HG03060 (cell line): ENCODE data around the gene GNGT1.
"Not testable (repeated sequence)": the region's sequence is repeated elsewhere in the genome, so short reads cannot be mapped to it uniquely, and the experiment has no call there.

Experiments
- ATAC-seq: cut with Tn5 transposase; IDR thresholded peaks from one replicate; pipeline ENCODE4 v1.9.1; 2021; ENCODE audit warnings: low read depth, moderate number of reproducible peaks; ENCODE audit not compliant: unreplicated experiment

Gene GNGT1

GRCh38 chr7:93902777-93903423 is 3.5 kb upstream of the GNGT1 start:
- ATAC-seq, result no peak

- no peak for ATAC-seq
Observed at GRCh38 chr7:93910076-93910994, 4.0 kb downstream of the GNGT1 start.

GRCh38 chr7:93911242-93911641 is 4.9 kb downstream of the GNGT1 start:
- not testable (repeated sequence) for ATAC-seq

GRCh38 chr7:93911661-93912060 is 5.3 kb downstream of the GNGT1 start:
- peak; percentile 48 for ATAC-seq

DNA sequence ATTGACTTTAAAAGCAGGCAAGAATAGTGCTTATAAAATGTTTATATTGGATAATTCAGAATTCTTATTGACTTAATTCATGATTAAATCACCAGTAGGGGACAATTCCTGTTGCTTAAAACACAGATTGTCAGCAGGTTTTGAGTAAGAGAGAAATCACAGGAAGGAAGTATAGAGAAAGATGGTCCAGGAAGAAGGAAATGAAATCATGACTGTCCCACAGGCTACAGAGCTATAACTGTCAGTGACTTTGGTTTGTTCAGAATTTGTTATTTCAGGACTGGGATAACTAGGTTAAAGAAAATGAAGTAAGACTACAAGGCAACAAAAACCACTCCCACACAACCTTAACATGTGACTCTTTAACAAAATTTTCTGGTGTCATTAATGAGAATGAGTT is 6.8 kb downstream of the GNGT1 start:
- no peak for ATAC-seq

DNA sequence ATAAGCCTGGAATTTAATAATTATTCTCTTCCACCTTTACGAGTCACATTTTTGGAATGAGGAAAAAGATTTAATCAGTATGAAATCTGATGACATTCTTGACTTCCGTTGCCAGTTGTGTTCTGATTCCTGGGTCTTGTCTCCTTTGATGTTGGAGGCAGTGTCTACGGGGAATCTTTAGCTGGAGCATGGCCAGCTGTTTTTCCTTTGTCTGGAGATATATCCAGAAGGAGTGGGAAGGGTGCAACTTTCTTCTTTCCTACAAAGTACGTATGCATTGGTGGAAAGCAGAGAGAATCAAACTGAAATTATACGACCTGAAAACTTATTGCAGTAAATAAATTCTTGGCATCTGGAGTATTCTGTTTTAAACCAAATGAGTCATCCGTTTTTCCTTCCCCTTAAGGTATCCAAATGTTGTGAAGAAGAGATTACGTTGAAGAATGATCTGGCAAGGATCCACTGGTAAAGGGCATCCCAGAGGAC is 8.3 kb downstream of the GNGT1 start:
- no peak for ATAC-seq

- not testable (repeated sequence) for ATAC-seq
Observed at GRCh38 chr7:93915206-93915842, 9.0 kb downstream of the GNGT1 start.

- peak; percentile 54 for ATAC-seq
Observed at GRCh38 chr7:93915888-93916287, 9.5 kb downstream of the GNGT1 start.

DNA sequence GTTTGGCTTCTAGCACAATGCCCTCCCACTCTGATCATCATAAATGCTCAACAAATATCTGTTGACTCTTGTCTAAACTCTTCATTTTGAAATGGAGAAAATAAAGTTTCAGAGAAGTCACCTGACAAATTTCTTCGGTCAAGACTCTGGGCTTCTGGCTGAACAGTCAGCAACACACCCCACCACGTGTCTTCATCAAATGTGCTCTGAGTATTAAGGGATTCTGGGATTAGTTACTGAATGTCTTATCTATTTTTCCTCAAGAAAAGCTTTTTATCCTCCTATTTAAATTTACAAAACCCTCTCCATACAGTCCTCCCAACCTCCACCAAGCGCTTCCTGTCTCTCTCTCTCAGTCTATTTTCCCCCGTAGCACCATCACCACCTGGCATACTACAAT is 9.9 kb downstream of the GNGT1 start:
- ATAC-seq, result not testable (repeated sequence)

DNA sequence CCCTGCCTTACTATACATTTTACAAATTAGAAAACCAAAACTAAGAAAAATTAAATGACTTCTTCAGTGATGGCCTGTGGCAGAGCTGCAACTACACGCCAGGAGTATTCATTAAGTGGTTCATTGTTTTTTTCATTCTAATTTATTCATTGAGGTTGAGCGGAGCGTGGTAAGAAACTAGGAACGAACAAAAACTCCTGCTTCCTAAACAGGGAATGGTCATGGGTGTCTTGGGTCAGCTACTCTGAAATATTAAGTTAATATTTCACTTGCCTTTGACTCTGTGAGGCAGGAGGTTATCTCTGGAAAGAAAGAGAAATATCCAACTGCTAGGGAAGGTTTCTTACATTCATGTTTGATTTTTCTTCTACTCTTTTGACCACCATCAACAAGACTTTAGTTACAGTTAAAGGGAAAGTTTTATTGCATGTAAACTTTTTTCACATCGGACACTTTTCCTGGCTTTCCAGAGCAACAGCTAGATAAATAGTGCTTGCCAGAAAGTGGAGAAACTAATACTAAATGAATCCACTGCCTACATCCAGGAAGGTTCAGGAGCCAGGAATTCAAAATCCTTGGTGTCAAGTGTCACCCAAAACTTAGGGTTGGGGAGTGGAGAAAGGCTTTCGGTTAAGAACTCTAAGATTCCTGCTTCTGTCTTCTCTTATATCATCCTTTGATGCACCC is 14.3 kb downstream of the GNGT1 start:
- no peak for ATAC-seq

DNA sequence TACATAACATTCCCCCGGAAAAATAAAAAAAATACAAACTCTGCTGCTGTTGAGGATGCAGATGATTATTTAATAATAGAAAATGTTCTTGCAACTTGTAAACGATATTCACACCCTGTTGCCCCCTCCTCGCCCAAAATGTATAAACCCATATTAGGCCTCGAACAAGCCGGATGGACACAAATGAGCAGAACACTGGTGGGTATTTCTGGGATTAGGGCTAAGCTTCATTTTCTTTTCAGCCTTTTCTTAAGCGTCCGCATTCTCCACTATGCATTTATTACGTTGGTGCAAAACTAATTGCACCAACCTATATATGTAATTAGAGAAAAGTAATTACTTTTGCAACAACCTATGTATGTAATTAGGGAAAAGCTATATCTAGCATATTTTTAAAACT is 14.8 kb downstream of the GNGT1 start:
- ATAC-seq, result no peak

DNA sequence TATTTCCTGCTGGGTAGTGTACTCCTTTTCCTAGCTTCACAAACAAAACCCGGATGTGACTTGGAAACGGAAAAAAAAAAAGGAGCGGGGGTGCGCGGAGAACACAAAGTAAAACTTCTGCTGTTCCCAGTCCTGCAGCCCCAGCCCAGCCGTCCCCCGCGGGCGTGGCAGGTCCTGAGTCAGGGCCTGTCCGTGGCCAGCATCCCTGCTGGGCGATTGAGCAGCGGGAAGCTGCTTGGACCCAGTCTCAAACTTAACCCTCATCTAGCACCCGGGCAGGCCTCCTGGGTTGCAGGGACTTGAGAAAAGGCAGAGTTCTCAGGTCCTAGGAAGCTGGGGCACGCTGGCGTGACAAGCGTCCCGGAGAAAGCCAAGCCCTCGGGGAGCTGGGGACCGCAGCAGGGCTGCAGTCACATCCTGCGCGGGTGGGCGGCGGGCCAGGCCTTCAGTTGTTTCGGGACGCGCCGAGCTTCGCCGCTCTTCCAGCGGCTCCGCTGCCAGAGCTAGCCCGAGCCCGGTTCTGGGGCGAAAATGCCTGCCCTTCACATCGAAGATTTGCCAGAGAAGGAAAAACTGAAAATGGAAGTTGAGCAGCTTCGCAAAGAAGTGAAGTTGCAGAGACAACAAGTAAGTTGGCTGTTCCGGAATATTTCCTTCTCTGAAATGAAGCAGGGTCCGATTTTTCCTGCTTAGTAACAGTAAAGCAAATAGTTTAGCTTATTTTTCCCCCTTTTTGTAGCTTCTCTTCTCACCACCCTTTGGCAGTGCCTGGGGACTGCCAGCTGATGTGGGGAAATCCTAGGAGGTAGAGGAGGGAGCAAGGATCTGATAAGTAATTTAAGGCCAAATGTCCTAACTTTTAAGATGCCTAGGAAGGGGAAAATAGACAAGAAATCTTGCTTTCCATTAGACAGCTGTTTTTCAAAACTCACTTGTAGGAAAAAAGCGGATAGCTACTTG is 15.5 kb downstream of the GNGT1 start, which contains the start of gene GNG11:
GNG11 (plus strand) TSS at position 129 of the 960 bp plus-strand sequence; CDS start at position 532, 403 bp downstream.
- peak; percentile 65 for ATAC-seq

GRCh38 chr7:93923296-93923695 is 16.9 kb downstream of the GNGT1 start:
- ATAC-seq, result no peak

- ATAC-seq, result no peak
Observed at GRCh38 chr7:93923942-93924341, 17.6 kb downstream of the GNGT1 start.

- ATAC-seq, result no peak
Observed at GRCh38 chr7:93926800-93927199, 20.4 kb downstream of the GNGT1 start.

DNA sequence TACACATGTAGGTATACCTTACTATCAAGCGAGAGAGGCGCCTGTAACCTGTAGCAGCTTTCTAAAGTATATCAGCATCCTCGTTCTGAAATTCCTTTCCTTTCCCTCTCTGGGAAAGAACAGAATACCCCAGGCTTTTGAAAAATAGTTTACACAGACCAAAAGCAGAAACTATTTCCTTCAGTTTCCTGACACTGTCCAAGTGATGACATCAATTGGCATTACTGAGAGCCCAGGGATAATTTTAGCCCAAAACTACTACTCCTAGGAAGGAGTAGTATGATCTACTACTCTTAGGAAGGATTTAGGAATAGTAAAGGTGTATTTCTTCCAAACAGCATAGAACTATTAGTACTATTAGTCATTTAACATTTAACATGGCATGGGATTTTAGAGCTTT is 21.2 kb downstream of the GNGT1 start:
- ATAC-seq, result no peak

DNA sequence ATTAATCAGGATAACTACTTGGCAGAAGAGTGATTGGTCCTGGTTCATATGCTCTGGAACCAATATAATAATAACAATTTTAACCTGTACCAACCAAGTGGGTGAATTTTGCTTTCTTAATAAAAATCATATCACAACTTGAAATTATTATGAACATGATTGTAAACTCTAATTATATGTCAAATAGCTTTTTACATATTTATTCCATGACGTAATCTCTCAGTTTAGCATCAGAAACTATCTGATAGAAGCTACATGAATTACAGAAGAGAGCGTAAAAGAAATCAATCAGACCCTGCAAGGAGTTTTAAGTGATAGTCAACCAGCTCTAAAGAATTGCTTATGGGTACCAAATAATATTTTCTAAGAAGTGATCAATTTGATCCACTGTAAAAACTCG is 25.3 kb downstream of the GNGT1 start:
- no peak for ATAC-seq

GRCh38 chr7:93933156-93933555 is 26.8 kb downstream of the GNGT1 start:
- ATAC-seq, result no peak

- ATAC-seq, result no peak
Observed at GRCh38 chr7:93935102-93935501, 28.7 kb downstream of the GNGT1 start.
